ENCODE data around the gene XPNPEP1.
A peak's percentile ranks its signal among the peaks of the same experiment; 100 is the strongest.

XPNPEP1 gene

GRCh38 chr10:109966961-109967738, 43.8 kb upstream of the XPNPEP1 start:
- H3K4me3 ChIP-seq (ENCODE audit: low read length): no peak overlapping the region
- no peak for DNase-seq (ENCODE audit: low read depth)
- TF ChIP-seq CTCF (IDR thresholded peaks at IDR 0.05; ENCODE audit: insufficient read depth, low read depth, low read length, missing control alignments): no peak

- TF ChIP-seq CTCF (IDR thresholded peaks at IDR 0.05; ENCODE audit: insufficient read depth, low read depth, low read length, missing control alignments): no peak
- no peak overlapping the region for H3K4me3 ChIP-seq (ENCODE audit: low read length)
- no peak for DNase-seq (ENCODE audit: low read depth)
Observed at GRCh38 chr10:109964318-109964717, 41.0 kb upstream of the XPNPEP1 start.

- no peak overlapping the region for H3K4me3 ChIP-seq (ENCODE audit: low read length)
- DNase-seq (ENCODE audit: low read depth): no peak
- TF ChIP-seq CTCF (IDR thresholded peaks at IDR 0.05; ENCODE audit: insufficient read depth, low read depth, low read length, missing control alignments): no peak
Observed at GRCh38 chr10:109963439-109963838, 40.1 kb upstream of the XPNPEP1 start.

- no peak overlapping the region for H3K4me3 ChIP-seq (ENCODE audit: low read length)
- TF ChIP-seq CTCF (IDR thresholded peaks at IDR 0.05; ENCODE audit: insufficient read depth, low read depth, low read length, missing control alignments): no peak
- DNase-seq (ENCODE audit: low read depth): peak; percentile 35
Observed at GRCh38 chr10:109962247-109962646, 38.9 kb upstream of the XPNPEP1 start.

- peak; percentile 59 for DNase-seq (ENCODE audit: low read depth)
- no peak for TF ChIP-seq CTCF (IDR thresholded peaks at IDR 0.05; ENCODE audit: insufficient read depth, low read depth, low read length, missing control alignments)
- no peak overlapping the region for H3K4me3 ChIP-seq (ENCODE audit: low read length)
Observed at GRCh38 chr10:109961174-109962001, 38.1 kb upstream of the XPNPEP1 start.

GRCh38 chr10:109960682-109961081, 37.4 kb upstream of the XPNPEP1 start:
- DNase-seq (ENCODE audit: low read depth): no peak
- H3K4me3 ChIP-seq (ENCODE audit: low read length): no peak overlapping the region
- no peak for TF ChIP-seq CTCF (IDR thresholded peaks at IDR 0.05; ENCODE audit: insufficient read depth, low read depth, low read length, missing control alignments)
